Epithelial cell of esophagus (primary cell): Measurements from ENCODE around the gene KCNJ16.

ENCODE experiments used
- DNase-seq: peaks from one replicate; pipeline ENCODE4 v3.0.0; 2010; ENCODE audit warnings: low read depth
- H3K4me3 ChIP-seq: 2 replicates; pipeline ENCODE4 v1.5.1; 2011; ENCODE audit warnings: mild to moderate bottlenecking, low read length, control low read depth
- CTCF ChIP-seq: IDR thresholded peaks from 2 replicates; pipeline ENCODE4 v1.5.1; 2011; ENCODE audit warnings: low read depth, mild to moderate bottlenecking, low read length, control low read depth, inconsistent platforms; ENCODE audit not compliant: insufficient read depth; ENCODE audit errors: missing control alignments

KCNJ16 gene

GRCh38 chr17:70171159-70171558 is 96.1 kb downstream of the KCNJ16 start:
- H3K4me3 ChIP-seq: no peak overlapping the region
- DNase-seq: no peak
- TF ChIP-seq CTCF: no peak

GRCh38 chr17:70172449-70172848 is 97.4 kb downstream of the KCNJ16 start:
- H3K4me3 ChIP-seq: no peak overlapping the region
- no peak for DNase-seq
- TF ChIP-seq CTCF: no peak

- peak; percentile 50 for DNase-seq
- TF ChIP-seq CTCF: no peak
- H3K4me3 ChIP-seq: no peak overlapping the region
Measured at GRCh38 chr17:70172923-70173322, 97.9 kb downstream of the KCNJ16 start.

GRCh38 chr17:70173681-70174080 is 98.7 kb downstream of the KCNJ16 start:
- DNase-seq: no peak
- TF ChIP-seq CTCF: no peak
- H3K4me3 ChIP-seq: no peak overlapping the region

- no peak for TF ChIP-seq CTCF
- DNase-seq: peak; percentile 25
- H3K4me3 ChIP-seq: no peak overlapping the region
Measured at GRCh38 chr17:70181376-70181775, 106.4 kb downstream of the KCNJ16 start.

- no peak overlapping the region for H3K4me3 ChIP-seq
- peak; percentile 53 for DNase-seq
- TF ChIP-seq CTCF: no peak
Measured at GRCh38 chr17:70181866-70182265, 106.8 kb downstream of the KCNJ16 start.

- TF ChIP-seq CTCF: no peak
- DNase-seq: no peak
- H3K4me3 ChIP-seq: no peak overlapping the region
Measured at GRCh38 chr17:70183508-70183907, 108.5 kb downstream of the KCNJ16 start.
